ENCODE measurements around the gene EVI5. TPM values are rescaled to one million over a fixed set of nuclear protein-coding genes. Genes with fewer than 3 reads are reported as not detected.
"Not testable (repeated sequence)": the region's sequence is repeated elsewhere in the genome, so short reads cannot be mapped to it uniquely, and the experiment has no call there.

EVI5 gene
- total RNA-seq, 1 donor from 2014 or later, result 56.7 TPM

DNA sequence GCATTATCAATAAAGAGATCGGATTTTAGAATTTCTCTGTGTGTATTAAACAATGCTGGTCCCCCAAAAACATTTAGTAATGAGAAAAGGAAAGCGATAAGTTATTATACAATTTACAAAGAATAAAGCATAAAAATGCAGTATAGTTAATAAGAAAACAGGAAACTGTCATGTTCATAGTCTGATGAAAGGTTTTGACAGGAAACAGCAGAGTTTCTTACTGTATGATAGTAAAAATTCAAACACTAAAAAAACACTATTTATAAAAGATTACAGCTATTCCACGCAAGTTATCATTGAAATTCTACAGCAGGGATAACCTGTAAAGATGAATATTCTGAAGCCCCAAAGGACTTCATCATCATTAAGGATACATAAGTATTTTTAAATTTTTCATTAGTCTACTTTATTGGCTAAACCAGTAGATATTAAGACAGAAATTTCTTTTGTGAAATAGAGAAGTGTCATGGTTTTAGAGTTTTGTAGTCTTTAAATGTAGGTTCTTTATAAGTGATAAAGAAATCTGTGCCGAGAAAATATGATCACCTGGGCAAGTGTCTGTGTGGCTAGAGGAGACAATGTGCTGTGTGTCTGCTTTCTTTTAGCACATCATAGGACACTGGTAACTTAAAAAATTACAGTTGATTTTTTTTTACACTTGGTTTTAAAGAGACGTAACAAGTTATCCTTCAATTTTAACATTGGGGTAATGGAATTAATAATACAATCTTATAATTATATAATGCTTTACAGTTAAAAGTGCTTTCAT, 248.5 kb downstream of the EVI5 start:
- FAIRE-seq (no peak), DNase-seq (ENCODE audit: low spot score in 2 of 2) (no peak)

DNA sequence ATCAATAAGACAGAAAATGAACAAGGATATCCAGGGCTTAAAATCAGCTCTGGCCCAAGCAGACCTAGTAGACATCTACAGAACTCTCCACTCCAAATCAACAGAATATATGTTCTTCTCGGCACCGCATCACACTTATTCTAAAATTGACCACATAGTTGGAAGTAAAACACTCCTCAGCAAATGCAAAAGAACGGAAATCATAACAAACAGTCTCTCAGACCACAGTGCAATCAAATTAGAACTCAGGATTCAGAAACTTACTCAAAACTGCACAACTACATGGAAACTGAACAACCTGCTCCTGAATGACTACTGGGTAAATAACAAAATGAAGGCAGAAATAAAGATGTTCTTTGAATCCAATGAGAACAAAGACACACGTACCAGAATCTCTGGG, 252.5 kb downstream of the EVI5 start:
- FAIRE-seq; DNase-seq (ENCODE audit: low spot score in 2 of 2): not testable (repeated sequence)

DNA sequence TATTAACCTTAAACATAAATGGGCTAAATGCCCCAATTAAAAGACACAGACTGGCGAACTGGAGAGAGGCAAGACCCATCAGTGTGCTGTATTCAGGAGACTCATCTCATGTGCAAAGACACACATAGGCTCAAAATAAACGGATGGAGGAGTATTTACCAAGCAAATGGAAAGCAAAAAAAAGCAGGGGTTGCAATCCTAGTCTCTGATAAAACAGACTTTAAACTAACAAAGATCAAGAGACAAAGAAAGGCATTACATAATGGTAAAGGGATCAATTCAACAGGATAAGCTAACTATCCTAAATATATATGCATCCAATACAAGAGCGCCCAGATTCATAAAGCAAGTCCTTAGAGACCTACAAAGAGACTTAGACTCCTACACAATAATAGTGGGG, 253.0 kb downstream of the EVI5 start:
- not testable (repeated sequence) for DNase-seq (ENCODE audit: low spot score in 2 of 2); FAIRE-seq

DNA sequence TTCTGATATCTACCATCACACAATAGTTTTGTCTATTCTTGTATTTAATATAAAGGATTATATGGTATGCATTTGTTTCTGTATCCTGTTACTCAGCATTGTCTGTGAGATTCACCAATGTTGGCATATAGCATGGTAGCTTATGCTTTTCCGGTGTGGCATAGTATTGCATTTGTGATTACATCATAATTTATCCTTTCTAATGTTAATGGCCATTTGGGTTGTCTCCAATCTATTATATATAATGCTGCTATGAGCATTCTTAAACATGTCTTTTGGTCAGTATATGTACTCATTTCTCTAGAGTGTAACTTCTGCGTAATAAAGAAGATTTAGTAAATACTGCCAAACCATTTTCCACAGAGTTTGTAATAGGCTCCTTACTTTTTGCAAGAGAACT, 257.2 kb downstream of the EVI5 start:
- FAIRE-seq (no peak), DNase-seq (ENCODE audit: low spot score in 2 of 2) (no peak)

DNA sequence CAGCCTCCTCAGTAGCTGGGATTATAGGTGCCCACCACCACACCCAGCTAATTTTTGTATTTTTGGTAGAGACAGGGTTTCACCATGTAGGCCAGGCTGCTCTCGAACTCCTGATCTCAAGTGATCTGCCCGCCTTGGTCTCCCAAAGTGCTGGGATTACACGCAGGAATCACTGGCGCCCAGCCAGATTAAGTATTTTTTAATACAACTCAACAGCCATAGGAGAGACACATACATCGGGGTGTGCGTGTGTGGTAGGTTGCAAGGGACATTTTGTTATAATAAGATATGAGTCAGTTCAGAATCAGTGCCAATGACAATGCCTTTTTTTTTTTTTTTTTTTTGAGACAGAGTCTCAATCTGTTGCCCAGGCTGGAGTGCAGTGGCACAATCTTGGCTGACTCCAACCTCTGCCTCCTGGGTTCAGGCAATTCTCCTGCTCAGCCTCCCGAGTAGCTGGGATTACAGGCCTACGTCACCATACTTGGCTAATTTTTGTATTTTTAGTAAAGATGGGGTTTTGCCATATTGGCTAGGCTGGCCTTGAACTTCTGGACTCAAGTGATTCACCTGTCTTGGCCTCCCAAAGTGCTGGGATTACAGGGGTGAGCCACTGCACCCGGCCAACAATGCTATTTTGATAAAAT, 259.8 kb downstream of the EVI5 start:
- not testable (repeated sequence) for FAIRE-seq; DNase-seq (ENCODE audit: low spot score in 2 of 2)

DNA sequence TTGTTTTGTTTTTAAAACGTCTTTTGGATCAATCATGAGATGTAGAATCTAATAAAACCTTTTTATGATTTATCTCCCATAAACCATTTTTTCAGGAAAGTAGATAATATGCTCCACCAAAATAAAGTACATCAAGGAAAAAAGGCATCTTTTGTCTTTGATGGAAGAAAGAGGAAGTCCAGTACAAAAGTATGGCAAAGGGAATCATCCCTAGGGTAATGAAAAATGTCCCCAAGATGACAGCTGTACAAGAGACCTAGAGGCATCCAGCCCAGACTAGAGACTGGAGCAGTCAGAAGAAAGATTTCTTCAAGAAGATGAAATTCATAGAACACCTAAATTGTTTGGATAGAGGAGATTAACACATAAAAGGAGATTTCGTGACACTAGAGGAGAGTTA, 265.9 kb downstream of the EVI5 start:
- FAIRE-seq, result no peak
- no peak for DNase-seq (ENCODE audit: low spot score in 2 of 2)

DNA sequence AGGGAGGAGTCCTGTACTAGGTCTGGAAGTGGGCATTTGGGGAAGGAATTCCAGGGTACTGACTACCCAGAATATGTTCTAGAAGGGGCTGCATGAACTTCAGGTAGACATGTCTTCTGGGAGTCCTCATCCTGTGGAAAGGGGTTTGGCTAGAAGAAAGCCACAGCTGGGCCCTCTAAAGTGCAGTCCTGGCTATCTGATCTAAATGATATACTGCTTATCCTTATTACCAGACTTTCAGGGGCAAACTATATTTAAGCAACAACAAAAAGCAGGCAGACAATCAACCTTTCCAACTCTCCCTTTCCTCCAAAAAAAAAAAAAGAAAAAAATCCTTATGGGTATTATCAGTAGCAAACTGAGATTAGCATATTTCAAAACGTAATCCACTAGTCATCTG, 268.3 kb downstream of the EVI5 start:
- FAIRE-seq, result no peak
- no peak for DNase-seq (ENCODE audit: low spot score in 2 of 2)

DNA sequence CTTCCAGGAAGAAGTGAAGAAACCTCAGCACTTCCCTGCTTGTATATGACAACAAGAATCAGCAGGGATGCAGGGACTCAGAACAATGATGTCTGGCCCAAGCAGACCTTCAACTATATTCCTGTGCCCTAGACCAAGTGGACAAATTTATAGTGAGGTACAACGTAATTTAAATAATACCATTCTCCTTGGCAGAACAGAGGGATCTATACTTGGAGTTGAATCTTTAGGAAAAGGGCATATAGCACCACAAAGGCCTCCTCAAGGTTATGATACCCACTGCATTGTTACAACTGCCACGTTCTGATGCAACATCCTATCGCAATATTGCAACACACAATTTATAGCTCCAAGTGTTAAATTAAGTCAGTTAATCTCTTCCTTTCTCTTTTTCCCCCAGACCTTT, 269.1 kb downstream of the EVI5 start:
- FAIRE-seq, result no peak
- no peak for DNase-seq (ENCODE audit: low spot score in 2 of 2)

DNA sequence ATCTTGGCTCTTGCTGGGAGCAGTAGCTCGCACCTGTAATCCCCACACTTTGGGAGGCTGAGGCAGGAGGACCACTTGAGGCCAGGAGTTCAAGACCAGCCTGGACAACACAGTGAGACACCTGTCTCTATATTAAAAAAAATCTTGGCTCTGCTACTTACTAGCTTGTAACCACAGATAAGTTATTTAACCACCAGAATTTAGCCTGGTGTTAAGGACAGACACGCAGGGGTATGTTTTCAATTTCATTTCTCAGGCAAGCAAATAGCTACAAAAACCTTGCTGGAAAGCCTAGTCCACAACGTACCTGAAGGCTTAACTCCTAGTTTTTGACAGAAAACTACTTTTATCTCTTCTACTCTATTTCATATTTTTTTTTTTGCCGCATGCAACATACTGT, 273.4 kb downstream of the EVI5 start:
- no peak for FAIRE-seq
- DNase-seq (ENCODE audit: low spot score in 2 of 2), result no peak

DNA sequence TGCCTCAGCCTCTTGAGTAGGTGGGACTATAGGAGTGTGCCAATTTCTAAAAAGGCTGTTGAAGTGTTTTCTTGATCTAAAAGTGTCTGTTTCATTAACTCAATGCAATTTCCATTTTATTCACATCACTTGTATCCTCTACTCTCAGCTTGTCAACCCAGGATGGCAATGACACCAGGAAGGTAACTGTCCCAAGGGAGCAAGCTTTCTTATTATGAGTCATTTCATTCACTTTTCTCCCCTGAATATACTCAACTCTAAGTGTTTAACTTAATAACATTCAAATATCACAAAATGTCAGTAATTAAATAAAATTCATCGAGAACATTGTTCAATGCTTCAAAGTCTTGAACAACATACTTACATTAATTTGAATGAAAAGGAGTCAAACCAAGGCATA, 275.3 kb downstream of the EVI5 start:
- DNase-seq (ENCODE audit: low spot score in 2 of 2), result no peak
- no peak for FAIRE-seq

DNA sequence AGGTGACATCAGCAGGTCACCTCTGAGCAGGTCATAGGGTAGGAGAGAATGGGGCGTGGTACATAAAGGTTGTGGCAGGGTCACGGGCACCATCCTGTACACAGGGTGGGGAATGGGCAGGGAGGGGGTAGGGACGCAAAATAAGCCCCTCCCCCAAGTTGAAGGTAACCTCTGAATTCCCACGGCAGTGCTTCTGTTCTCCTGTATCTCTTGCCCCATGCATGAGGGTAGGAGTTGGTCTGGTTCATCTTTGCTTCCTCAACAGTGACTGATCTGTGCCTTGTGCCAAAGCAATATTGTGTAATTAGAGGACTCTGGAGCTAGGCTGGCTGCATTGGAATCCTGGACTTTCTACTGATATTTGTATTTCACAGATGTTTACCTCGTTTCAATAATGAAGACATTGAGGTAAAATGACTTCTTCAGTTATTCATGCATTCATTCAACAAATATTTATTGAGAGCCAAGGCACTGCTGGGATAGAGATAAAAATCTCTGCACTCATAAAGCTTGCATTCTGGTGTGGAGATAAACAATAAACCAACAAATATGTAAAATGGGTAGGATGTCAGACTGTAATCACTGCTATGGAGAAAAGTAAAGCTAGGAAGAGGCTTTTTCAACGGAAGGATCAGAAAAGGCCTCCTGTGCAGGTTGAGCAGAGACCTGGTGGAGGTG, 279.8 kb downstream of the EVI5 start:
- FAIRE-seq (no peak), DNase-seq (ENCODE audit: low spot score in 2 of 2) (no peak)

DNA sequence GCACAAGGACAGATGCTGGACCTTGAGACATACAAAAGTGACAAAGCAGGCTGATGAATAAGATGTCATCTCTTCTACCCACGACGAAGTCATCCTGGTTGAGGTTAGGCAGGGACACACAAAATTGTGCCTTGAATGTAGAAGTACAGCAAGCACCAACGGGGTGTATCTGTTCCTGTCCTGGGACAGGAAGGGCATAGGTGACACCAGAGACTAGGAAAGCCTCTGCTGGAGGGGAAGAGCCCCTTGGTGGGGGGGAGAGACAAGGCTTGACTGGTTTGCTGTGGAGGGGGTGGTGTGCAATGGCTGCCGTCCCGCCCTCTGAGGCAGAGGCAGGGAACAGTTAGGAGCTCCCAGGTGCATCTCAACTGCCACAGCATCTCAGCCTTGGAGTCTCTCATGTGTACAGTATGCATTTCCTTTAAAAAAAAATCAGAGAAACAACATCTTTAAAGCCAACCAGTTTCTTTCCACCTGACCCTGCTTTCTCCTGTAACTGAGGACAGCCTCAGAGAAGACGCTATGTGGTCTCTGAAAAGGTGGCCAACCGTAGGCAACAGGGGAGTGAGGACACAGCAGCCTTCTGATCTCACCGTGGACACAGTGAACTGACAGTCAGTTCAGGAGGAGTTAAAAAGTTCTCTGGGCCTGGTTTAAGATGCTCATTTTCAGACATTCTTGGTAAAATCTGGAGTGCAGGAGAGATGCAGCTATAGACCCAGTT, 280.5 kb downstream of the EVI5 start:
- no peak for DNase-seq (ENCODE audit: low spot score in 2 of 2)
- FAIRE-seq, result no peak

DNA sequence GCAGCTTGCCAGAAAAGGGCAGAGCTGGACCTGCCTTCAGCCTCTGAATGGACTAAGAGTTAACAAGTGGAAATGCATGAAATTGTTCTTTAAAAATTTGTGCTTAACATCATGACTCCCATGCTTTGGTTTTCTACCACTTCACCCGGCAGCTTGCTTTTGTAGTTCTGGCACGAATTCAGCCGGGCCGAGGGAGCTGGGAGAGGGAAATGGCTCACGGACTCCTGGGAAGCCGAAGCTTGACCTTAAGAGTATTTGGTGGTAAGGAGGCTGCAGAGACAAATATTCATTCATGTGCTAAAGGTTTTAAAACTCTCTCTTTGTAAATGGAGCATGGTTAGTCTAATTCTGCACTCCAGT, 281.0 kb downstream of the EVI5 start:
- FAIRE-seq (no peak), DNase-seq (ENCODE audit: low spot score in 2 of 2) (no peak)

DNA sequence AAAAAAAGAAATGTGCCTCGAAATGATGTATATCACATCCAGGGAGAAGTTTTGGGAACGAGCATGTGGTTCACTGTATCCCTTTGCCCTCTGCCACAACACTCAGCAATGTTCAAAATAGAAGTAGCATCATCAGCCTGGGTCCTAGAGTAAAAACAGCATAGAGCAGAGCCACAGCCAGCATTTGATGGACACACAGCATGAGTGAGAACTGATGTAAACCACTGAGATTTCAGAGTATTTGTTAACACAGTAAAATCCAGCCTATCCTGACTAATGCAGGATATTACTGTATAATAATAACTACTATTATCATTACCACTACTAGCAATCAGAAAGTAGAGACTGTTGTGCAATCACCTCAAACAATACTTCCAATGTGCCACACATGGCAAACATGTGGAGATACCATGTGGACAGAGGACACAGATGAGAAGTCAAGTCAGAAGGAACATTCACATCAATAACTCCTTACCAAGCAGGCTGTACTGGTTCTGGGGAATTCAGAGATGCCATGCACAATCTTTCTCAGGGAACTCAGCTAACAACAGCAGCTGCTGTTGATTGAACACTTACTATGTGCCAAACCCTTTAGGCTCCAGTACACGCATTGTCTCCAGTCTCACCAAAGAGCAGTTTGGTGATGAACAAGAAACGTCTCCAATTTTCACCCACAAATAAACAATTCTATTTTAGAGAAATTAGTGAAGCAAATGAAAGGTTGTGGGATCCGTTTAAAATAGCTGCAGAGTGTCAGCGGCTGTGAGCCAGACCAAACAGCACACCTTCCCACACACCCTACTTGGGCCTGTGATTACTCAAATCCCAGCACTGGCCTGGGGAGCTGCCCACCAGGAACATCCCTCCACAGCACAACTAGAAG, 281.6 kb downstream of the EVI5 start:
- FAIRE-seq (no peak), DNase-seq (ENCODE audit: low spot score in 2 of 2) (no peak)

DNA sequence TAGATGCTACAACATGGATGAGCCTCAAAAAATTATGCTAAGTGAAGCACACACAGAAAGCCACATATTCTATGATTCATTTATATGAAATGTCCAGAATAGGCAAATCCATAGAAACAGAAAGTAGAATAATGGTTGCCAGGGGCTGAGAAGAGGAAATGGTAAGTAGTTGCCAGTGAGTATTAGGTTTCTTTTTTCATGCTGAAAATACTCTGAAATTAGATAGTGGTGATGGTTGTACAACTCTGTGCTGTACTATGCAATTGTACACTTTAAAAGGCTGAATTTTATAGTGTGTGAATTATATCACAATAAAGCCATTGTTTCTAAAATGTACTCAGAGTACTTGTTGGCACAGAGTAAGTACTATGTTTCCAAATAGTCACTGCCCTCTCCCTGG, 282.7 kb downstream of the EVI5 start:
- FAIRE-seq, result no peak
- no peak for DNase-seq (ENCODE audit: low spot score in 2 of 2)

DNA sequence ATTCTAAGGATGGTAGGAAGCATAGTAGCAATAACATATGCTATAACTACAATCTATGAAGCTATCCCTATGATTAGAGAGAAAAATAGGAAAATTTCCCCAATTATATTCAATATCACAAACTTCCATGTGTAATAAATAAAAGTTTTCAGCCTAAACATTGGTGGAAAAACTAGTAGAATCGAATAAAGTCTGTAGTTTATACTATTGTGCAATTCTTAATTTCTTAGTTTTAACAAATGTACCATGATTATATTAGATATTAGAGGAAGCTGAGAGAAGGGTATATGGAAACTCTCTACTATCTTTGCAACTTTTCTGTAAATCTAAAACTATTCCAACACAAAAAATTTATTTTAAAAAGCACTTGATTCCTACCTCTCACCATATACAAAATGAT, 284.4 kb downstream of the EVI5 start:
- DNase-seq (ENCODE audit: low spot score in 2 of 2) (no peak), FAIRE-seq (no peak)

DNA sequence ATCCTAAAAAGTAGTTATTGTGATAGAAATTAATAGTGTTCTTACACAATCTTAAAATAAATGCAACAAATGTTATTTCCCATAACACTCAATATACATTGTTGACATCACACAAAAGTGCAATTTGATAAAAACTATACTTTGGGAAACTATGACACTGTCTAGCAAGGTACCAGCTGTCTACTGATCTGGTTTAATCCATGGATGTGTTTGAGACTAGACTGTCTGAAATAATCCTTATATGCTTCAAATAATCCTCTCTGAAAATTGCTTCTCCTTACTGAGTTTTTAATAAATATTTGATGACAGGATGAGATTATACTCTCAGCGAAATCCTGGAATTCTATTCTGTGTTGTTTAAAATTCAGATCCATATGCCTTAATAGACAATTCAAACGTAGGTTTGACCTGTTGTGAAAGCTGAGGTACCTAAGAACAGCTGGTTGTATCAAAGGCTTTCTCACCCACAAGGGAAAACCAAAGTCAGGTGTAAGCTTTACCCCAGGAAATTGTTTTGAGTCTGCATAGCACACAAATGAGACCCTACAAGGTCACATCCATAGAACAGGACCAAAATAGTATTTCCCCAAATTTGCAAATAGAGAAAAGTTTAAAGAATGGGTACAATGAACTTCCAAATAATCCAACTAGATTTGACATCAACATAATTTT, 289.4 kb downstream of the EVI5 start:
- FAIRE-seq, result no peak
- DNase-seq (ENCODE audit: low spot score in 2 of 2), result no peak

DNA sequence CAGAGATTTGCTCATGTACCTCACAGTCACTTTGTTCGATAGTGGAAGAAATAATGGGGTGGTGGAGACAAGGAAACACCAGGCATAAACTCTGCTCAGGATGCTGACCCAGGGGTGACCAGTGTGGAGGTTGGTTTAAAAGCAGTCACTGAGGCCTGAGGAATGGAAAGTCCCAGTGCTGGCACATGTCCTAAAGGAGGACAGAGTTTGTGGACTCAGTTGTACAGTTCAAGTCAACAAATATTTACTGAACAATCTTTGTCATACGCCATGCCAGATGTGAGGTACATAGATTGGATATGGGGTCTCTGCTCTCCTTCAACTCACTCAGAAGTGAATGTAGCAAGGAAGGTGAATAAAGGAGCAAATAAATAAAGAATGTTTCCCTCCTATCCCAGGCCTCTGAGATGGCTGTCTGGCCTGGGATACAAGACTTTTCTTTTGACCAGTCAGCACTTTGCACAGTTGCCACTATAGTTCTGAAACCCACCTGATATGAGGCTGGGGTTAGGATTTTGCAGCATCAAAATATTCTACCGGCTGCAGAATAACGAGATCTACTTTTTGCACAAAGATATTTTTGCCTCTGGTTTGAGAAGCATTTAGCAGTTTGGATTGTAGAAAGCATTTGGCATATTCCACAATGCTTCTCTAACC, 290.3 kb downstream of the EVI5 start:
- DNase-seq (ENCODE audit: low spot score in 2 of 2) (no peak), FAIRE-seq (no peak)

DNA sequence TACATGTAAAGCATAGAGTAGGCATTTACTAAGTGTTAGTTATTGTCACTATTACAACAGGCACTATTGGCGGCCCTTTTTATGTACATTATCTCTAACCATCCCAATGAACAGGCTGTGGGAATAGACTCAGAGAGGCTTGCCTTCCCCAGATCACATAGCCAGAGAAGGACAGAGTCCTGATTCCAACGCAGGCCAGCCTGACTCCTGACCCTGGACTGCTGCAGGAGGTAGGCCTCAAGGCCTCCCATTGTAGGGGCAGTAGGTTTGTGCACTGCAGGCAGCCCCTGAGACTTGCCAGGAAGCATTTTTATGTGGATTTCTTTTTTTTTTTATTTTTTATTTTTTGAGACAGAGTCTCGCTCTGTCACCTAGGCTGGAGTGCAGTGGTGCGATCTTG, 291.8 kb downstream of the EVI5 start:
- DNase-seq (ENCODE audit: low spot score in 2 of 2) (no peak), FAIRE-seq (no peak)
